A549 treated with AZD2906 at 1 μM for 4 hours (cell line): ENCODE measurements around the gene PRR15L. TPM values are rescaled to one million over a fixed set of nuclear protein-coding genes. Genes with fewer than 3 reads are reported as not detected.

ENCODE experiments used
- total RNA-seq: library from RNA; stranded (reverse); fragments of 200-300 nt; extraction: Qiagen RNA extraction; gene quantifications from 5 replicates; pipeline ENCODE4 v1.2.3, GENCODE V29; 2022

The PRR15L gene, protein sequence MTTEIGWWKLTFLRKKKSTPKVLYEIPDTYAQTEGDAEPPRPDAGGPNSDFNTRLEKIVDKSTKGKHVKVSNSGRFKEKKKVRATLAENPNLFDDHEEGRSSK
- 3.1 to 3.9 TPM (median 3.5 TPM) in 5 replicates for total RNA-seq

GRCh38 chr17:47957591-47958490 lies at the start of gene PRR15L:
PRR15L (minus strand) TSS chr17:47957883; CDS start chr17:47953234, 4,649 bp downstream.

DNA sequence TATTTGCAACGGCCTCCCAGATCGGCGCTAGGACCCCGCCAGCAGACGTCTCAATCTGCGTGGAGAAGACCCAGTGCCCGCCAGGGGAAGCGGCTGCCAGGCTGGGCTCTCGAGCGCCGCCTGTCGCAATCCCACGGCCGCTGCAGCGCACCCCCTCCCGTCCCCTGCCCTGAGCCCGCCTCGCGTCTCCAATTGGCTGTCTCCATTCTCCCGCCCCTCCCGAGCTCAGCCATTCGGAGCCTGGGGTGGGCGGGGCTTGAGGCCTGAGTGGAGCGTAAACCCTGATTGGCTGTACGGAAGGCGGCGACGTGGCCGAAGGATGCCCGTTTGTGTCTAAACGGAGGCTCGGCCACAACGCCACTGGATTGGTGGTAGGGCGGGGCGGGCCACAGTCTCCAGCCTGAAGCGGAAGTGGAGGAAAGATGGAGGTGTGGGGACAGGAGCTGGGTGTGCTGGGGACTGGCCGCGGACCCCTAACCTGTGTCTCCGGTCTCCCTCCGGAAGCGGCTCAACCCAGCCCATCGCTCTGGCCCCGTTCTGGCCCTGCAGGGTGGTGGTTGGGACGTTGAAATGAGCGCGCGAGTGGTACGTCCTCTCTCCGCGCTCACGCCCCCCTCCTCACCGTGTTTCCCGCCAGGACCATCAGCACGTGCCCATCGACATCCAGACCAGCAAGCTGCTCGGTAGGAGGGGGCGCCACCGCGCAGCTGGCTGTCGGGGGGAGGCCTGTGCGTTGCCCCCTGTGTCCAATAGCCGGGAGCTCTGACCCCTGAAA lies 13.2 kb upstream of the PRR15L start, which contains the start of gene CDK5RAP3:
Gene CDK5RAP3, plus strand, starts transcription at position 389 of the 775 bp plus-strand sequence. Its CDS starts 34 bp downstream, at position 423.

GRCh38 chr17:47941246-47942095 lies 16.2 kb downstream of the PRR15L start, which contains the start of gene PNPO:
PNPO (plus strand) TSS chr17:47941571; CDS start chr17:47941676, 105 bp downstream.

Other genes starting within 250 kb of the PRR15L start
- 0.18 to 0.25 TPM (median 0.23 TPM) in 5 replicates for gene TBX21, start 224.6 kb downstream of the PRR15L start, total RNA-seq
- gene OSBPL7, start 136.1 kb downstream of the PRR15L start, total RNA-seq: 12.2 to 17.8 TPM (median 15.8 TPM) in 5 replicates
- gene MRPL10, start 126.3 kb downstream of the PRR15L start, total RNA-seq: 90.4 to 118 TPM (median 92.1 TPM) in 5 replicates
- gene LRRC46, start 126.2 kb downstream of the PRR15L start, total RNA-seq: 2.7 to 3.7 TPM (median 3.2 TPM) in 5 replicates
- 31.9 to 40.2 TPM (median 38.2 TPM) in 5 replicates for gene SCRN2, start 116.6 kb downstream of the PRR15L start, total RNA-seq
- gene SP6, start 106.7 kb downstream of the PRR15L start, total RNA-seq: 7.6 to 7.8 TPM (median 7.7 TPM) in 5 replicates
- gene SP2, start 61.6 kb downstream of the PRR15L start, total RNA-seq: 17.8 to 19.3 TPM (median 18.3 TPM) in 5 replicates
- gene PNPO, start 16.3 kb downstream of the PRR15L start, total RNA-seq: 24.0 to 27.5 TPM (median 24.5 TPM) in 5 replicates
- 99.9 to 126 TPM (median 107 TPM) in 5 replicates for gene CDK5RAP3, start 13.2 kb upstream of the PRR15L start, total RNA-seq
- 12.0 to 20.8 TPM (median 16.8 TPM) in 5 replicates for gene COPZ2, start 79.9 kb upstream of the PRR15L start, total RNA-seq
- gene NFE2L1, start 90.5 kb upstream of the PRR15L start, total RNA-seq: 114 to 133 TPM (median 123 TPM) in 5 replicates
- gene CBX1, start 143.6 kb upstream of the PRR15L start, total RNA-seq: 72.5 to 99.4 TPM (median 76.2 TPM) in 5 replicates
- 26.6 to 30.3 TPM (median 27.1 TPM) in 5 replicates for gene SNX11, start 149.9 kb upstream of the PRR15L start, total RNA-seq